Stimulated activated CD4-positive, alpha-beta T cell treated with anti-CD3 and anti-CD28 coated beads, Interleukin-1b, Interleukin-23, amount 100 ng/mL, for 24 hours (primary cell): ENCODE data around the gene SNX10.

Experiments
- DNase-seq, 4 experiments: peaks; one replicate each; pipeline ENCODE4 v3.0.0-alpha.2; 2020; ENCODE audit warnings: low read depth in 4 of 4, low spot score in 1 of 4

Gene SNX10

GRCh38 chr7:26295586-26295985 lies 3.9 kb downstream of the SNX10 start:
- DNase-seq = no peak

- DNase-seq = no peak
These were observed 6.9 kb downstream of the SNX10 start for GRCh38 chr7:26298472-26299058.

DNA sequence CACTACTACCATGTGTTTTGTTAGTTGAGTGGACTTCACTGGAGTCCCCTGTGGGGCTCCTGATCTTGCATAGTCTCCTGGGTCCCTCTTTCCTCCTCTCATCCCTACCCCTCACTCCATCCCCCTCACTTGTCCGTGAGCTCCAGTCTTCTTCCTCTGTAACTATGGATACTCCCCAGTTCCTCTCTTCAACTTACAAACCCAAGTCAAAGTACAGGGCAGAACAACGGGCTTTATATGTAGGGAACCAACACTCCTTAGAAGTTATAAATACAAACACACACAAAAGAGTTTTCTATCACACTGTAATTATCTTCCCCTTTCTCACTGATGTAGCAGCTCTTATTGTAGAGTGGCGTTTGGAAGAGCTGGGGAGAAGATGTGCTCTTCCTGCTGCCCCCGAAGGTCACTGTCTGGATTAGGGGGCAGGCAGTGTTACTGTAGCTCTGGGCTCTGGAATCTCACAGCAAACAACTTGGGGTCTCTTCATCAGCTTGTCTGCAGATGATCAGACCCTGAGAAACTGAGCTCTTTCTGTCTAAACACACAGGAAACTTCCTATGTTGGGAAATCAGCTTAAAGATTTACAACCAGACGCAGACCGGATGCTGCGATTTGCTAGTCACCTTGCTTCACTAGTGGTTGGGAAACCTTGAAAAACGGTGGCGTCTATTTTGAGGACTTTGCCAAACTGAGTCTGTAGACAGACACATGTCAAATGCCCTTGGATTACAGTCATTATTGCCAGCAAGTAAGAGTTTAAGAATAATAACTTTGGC lies 13.6 kb downstream of the SNX10 start:
- no peak for DNase-seq

GRCh38 chr7:26305869-26306665 lies 14.4 kb downstream of the SNX10 start:
- DNase-seq = no peak

DNA sequence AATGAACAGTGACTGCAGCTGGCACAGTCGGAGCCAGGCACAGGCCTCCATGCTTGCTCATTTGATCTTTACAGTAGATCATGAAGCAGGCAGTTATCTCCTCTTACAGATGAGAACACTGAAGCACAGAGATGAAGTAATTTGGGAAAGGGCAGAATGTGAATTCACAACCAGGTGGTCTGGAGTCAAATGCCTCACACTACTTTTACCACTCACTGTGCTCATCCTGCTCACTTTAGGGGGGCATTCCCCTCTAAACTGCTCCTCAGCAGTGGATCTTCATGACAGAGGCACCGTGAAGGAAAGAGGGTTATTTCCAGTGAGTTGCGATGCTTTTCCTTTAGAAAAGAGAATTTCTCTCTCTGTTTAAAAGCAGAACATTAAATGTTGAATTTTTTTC lies 15.1 kb downstream of the SNX10 start:
- no peak for DNase-seq

- no peak for DNase-seq
These were observed 15.6 kb downstream of the SNX10 start for GRCh38 chr7:26307226-26307625.

DNA sequence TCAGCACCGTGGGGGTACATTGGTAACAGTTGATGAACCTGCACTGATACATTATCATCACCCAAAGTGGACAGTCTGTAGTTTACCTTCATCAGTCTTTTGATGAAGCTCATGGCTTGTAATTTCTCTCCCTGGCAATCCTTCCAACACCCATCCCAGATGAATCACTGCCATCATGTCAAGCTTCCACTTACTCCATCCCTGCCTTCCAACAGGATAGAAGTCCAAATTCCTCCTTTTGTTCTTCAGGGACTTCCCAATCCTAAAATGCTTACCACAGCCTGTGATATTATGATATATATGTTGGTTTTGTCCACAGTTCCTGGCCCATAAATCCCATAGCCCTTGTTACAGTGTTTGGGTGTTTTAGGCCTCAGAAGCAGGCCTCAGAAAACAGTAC lies 16.1 kb downstream of the SNX10 start:
- DNase-seq = no peak

- DNase-seq = no peak
These were observed 16.9 kb downstream of the SNX10 start for GRCh38 chr7:26308551-26308950.

DNA sequence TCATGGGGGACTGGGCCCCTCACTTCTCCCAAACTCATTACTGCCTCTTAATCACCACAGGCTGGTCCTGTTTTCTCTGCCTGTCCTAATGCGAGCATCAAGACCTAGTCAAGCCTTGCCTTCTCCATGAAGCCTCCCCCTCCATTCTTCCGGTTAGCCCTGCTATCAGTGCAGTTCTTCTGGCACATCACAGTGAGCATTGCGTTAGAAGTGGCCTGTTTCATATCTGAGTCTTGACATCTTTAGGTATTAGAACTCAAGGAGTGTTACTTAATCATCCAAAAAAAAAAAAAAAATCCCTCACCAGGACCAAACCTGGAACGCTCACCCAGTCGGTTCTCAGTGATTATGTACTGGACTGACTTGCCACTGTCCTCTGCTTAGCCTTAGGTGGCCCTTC lies 17.4 kb downstream of the SNX10 start:
- no peak for DNase-seq

GRCh38 chr7:26311798-26312197 lies 20.1 kb downstream of the SNX10 start:
- no peak for DNase-seq

GRCh38 chr7:26317211-26317610 lies 25.5 kb downstream of the SNX10 start:
- no peak for DNase-seq

DNA sequence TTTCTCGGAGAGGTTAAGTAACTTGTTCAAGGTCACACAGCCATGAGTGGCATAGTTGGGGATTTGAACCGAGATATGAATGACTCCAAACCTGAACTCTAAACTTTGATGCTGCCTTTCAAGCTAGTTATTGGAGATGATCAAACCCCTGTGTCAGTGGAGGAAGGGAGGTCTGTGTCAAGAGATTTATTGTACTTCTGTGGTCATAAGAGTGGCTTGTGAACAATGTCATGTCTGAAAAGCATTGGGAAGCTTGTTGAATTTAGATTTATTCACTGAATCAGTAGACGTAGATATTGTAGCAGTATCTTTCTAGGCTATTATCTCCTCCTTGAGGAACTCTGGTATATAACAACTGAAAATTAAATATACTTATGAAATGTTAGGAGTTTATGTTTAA lies 27.3 kb downstream of the SNX10 start:
- no peak for DNase-seq

DNA sequence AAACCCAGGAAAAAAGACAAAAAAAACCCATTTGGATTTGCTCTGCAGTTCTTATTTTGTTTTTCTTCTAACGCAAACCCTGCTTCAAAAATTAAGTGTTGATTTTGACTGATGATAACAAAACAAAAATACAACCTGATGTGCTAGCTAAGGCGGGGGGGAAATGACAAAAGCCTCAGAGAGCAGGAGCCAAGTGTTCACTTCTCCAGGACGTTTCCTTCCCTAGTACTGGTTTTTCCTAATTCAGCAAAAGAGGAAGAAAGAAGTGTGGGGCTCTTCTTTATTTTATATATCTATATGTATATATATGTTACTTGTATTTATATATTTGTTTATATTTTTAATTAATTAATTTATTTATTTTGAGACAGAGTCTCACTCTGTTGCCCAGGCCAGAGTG lies 28.0 kb downstream of the SNX10 start:
- DNase-seq = no peak

- no peak for DNase-seq
These were observed 29.2 kb downstream of the SNX10 start for GRCh38 chr7:26320878-26321277.

- DNase-seq = no peak
These were observed 29.8 kb downstream of the SNX10 start for GRCh38 chr7:26321435-26321834.

- DNase-seq = no peak
These were observed 34.5 kb downstream of the SNX10 start for GRCh38 chr7:26326211-26326610.

DNA sequence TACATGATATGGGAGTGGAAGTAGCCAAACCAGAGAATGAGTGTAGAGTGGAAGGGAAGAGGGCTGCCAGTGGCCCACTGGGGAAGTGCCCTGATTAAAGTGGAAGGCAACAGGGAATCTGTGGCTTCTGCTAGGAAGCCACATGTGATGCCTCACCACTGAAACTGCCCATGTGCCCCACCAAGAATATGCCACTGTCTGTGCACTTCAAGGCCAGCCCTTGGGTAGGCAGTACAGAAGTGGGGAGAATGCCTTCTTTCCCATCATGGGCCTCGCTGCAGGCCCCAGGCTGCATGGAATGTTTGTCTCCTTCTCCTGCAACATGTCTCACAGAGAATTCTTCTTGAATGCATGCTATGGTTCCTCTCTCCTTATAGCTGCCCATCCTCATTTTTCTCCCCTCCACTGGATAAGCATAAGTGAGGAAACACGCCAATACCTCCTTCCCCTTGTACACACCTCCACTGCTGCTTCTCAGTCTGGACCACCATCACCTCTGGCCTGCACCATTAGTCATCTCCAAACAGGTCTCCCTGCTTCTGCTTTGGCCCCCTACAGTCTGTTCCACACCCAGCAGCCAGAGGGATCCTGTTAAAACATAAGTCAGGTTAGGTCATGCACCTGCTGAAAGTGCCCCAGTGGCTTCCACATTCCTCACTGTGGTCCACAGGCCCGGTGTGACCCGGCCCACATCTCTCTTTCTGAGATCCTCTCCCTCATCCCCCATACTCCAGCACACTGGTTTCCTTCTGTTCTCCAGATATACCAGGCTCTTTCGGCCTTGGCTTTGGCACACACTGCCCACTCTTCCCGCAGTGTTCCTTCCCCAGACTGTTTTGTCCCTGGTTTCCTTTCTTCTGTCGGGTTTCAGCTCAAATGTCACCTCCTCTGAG lies 37.1 kb downstream of the SNX10 start:
- no peak for DNase-seq

GRCh38 chr7:26329520-26330255 lies 38.0 kb downstream of the SNX10 start:
- DNase-seq = no peak

GRCh38 chr7:26331113-26331512 lies 39.5 kb downstream of the SNX10 start:
- DNase-seq = no peak

DNA sequence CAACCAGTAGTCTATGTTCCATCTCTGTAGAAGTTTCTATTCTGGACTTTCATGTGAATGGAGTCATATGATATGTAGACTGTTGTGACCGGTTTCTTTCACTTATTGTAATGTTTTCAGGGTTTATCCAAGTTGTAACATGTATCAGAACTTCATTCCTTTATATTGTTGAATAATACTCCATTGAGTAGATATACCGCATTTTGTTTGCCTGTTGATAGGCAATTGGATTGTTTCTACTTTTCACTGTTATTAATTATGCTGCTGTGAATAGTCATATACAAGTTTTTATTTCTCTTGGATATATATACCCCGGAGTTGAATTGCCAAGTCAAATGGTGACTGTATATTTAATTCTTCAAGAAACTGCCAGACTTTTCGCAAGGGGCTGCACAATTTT lies 40.1 kb downstream of the SNX10 start:
- DNase-seq = no peak

- no peak for DNase-seq
These were observed 41.0 kb downstream of the SNX10 start for GRCh38 chr7:26332698-26333097.
